Stimulated activated CD4-positive, alpha-beta T cell treated with anti-CD3 and anti-CD28 coated beads, Interleukin-4, amount 100 ng/mL, for 48 hours (primary cell): Measurements from ENCODE around the gene TIGD2.

Experiments
- DNase-seq, 2 donors: peaks; one replicate each; pipeline ENCODE4 v3.0.0-alpha.2; 2020; ENCODE audit warnings: low read depth in 2 of 2

The TIGD2 gene

DNA sequence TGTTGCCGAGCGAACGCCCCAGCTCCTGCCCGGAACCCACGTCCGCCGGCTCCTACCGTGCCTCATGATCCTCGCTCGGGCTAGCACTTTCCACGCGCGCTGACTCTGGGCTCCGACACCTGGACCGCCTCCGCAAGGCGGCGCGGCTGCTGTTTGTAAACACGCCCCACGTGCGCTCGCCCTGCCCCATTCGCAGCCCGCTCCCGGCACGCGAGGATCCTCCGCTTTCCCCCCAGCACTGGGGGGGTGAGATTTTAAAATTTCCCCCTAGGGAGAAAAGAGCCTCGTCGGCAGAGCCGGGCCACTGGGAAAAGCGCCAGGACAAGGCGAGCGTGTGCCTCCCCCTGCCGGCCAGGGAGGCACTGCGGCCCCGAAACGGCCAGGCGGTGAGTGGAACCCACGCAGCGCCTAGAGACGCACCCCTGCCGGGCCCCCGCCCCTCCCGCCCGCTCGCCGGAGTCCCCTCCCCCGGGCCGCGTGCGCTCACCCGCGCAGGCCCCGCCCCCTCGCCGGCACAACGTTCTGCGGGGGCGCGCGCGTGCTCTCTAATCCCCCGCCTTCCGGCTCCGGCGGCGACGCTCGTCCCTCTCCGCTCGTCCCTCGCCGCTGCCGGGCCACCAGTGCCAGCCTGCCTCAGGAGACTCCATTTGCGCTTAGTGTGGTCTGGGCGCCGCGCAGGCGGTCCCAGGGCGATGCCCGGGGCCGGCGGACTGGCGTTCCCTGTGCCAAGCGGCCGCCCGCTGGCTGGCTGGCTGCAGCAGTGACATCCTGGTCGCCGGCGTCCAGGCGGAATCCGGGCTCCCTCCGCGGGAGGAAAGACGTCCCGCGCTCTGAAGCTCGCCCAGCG is at the start of gene TIGD2:
Gene TIGD2 (plus strand): TSS at position 548 of the 847 bp plus-strand sequence. CDS start 1,442 bp downstream, outside the sequence.
- peak; percentile 78 to 86 for DNase-seq

DNA sequence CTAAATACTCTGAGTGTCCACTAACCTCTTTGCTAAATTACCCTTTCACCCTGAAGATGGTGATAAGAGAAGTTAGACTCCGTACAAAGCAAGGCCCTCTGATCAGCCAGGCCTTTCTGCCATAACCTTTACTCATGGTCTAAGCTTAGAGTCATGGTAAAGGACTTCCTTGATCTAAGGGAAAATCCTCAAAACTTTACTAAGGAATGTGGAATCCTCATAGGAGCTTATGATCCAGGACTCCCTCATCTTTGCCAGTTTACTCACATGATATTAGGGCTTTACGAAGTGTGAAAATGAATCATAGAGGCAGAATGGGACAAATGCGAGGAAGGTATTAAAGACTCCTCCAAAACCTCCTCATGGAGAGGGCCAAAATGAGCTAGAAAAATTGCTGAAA is 46.5 kb upstream of the TIGD2 start:
- no peak for DNase-seq

DNA sequence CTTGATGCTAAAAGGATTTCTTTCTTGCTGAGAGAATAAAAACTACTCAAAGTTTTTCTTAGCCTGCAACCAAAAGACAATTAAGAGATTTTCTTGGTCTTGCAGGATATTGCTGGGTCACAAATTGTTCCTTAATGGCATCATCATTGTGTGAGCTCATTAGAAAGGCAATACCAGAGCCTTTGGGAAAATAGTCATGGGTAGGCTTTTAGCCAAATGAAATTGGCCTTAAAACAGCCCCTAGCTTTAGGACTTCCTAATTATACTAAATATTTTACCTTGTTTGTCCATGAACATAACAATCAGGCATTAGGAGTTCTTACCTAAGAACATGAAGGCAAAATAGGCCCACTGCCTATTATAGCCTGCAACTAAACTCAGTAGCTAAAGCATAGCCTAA is 43.9 kb upstream of the TIGD2 start:
- no peak for DNase-seq

DNA sequence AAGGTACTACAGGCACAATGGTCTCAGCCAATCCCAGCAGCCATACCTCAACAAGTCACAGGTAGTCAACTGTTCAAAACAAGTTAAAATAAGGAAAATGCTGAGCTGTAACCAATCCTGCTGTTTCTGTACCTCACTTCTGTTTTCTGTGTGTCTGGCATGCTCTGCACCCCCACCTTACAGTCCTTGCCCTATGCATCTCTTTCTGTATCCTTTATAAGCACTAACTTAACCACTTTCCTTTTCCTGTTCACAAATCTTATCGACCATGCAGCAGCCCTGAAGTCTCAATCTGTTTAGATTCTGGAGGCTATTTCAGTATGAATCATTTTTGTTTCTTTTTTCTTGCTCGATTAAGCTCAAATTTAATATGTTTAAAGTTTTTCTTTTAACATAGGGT is 41.9 kb upstream of the TIGD2 start:
- DNase-seq = no peak

DNA sequence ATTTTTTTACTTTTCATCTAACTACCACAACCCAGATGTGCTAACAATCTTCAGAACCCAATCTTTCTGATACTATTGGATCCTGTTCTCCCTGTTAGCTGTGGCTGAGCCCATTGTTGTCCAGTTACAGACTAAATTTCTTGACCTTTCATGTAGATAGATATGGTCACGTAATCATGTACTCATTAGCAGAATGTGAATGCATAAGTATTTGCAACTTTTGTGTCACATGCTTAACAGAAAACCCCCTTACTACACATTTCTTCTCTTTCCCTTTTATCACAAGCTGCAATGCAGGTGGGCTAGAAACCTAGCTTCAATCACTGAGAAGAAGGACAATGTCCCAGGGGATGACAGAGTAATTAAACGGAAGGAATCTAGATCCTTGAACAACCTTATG is 41.3 kb upstream of the TIGD2 start:
- DNase-seq = no peak

DNA sequence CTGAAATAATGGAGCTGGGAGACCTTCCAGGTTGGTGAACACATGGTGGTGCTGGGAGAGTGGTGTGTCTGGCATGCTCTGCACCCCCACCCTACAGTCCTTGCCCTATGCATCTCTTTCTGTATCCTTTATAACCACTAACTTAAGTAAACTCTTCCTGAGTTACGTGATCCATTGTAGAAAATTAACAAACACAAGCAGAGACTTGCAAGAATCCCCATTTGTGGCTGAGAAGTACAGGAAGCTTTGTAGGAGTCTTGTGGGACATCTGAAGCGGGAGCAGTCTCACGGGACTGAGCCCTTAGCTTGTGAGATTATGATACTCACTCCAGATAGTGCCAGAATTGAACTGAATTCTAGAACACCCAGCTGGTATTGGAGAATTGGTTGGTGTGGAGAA is 40.0 kb upstream of the TIGD2 start:
- no peak for DNase-seq

DNA sequence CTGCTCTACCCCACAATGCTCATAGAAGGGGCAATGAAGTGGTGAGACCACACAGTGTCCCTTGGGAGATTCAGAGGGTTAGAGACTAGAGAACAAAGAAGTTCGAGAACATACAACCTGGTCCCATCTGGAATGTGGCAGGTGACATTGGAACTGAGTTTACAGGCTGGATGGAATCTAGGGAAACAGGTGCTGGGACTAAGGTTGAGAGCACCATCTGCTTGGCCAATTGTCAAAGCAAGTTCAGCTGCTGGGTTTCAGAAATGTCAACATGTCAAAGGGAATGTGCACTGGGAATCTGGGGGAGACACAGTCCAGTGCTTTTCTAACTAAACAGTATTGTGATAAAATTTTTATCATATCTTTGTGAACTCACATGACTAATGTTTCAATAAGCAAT is 38.4 kb upstream of the TIGD2 start:
- no peak for DNase-seq

DNA sequence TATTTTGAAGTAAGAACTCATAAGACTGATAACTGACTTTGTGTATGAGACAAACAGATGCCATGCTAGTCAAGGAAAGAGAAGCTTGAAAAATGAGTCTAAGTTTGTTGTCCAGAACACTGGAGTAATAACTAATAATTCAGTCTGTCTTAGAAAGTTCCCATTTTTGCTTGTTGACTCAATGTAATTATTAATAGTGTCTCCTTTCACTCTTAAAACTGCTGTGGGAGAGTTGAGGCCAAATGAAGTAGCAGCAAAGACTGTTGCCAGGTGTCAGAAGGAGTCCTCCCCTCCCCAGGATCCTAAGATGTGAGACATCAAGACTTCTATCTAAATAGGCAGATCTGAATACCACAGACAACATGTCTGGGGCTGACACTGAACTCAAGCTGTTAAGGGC is 33.6 kb upstream of the TIGD2 start:
- DNase-seq = no peak

DNA sequence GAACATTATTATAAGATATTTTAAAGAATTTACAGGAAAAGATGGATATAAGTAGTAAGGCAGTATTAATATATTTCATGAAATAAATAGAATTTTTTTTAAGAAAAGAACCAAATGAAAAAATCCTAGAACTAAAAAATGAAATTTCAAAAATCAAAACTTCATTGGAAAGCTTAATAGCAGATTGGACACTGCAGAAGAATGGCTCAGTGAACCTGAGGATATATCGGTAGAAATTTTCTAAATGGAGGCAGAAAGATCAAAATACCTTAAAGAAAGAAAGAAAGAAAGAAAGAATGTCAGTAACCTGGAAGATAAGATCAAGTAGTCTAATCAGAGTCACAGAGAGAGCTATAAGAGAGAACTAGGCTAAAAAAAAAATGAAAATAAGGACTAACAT is 33.0 kb upstream of the TIGD2 start:
- no peak for DNase-seq

DNA sequence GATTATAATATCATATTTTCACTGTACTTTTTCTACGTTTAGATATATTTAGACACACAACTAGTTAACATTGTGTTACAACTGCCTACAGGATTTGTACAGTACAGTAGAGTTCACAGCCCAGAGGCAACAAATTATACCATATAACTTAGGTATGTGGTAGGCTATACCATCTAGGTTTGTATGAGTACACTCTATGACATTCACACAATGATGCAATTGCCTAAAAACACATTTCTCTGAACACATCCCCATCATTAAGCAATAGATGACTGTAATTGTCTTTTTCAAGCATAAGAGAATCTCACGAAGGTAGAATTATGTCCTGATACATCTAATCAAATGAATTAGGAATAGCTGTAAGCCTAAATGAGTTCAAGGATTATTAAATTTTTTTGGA is 12.3 kb upstream of the TIGD2 start:
- DNase-seq = no peak

DNA sequence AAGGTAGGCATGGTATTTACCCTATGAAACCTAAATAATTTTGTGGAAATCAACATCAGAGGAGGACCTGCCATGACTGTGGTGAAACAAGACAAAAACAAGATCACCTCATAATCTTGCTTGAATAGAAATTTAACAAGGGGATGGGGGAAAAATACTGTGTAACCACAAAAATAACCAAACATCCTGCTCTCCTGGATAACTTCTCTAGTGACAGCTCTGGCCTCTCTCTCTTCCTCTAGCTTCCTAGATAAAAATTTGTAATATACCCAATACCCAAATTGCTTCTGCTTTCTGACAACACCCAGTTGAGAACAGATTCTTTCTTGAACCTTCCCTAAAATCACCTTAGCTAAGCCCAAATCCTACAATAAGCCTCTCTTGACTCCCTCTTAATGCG is 11.9 kb upstream of the TIGD2 start:
- DNase-seq = no peak

DNA sequence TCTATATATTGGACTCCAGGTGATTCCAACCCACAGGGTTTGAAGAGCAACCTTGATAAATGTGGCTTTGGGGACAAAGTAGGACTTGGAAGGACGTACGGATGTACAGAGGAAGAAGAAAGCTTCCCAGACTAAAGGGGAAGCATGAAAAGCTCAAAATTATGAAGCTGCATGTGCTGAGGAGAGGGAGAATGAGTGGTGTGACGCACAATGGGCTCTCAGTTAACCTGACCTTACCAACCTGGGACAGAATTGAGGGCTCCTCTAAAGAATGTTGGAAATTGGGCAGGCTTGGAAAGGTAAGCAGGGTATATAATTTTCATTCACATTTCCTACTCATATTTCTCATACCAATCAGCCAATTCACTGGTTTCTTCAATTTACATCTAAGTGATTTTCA is 10.5 kb upstream of the TIGD2 start:
- DNase-seq = no peak

DNA sequence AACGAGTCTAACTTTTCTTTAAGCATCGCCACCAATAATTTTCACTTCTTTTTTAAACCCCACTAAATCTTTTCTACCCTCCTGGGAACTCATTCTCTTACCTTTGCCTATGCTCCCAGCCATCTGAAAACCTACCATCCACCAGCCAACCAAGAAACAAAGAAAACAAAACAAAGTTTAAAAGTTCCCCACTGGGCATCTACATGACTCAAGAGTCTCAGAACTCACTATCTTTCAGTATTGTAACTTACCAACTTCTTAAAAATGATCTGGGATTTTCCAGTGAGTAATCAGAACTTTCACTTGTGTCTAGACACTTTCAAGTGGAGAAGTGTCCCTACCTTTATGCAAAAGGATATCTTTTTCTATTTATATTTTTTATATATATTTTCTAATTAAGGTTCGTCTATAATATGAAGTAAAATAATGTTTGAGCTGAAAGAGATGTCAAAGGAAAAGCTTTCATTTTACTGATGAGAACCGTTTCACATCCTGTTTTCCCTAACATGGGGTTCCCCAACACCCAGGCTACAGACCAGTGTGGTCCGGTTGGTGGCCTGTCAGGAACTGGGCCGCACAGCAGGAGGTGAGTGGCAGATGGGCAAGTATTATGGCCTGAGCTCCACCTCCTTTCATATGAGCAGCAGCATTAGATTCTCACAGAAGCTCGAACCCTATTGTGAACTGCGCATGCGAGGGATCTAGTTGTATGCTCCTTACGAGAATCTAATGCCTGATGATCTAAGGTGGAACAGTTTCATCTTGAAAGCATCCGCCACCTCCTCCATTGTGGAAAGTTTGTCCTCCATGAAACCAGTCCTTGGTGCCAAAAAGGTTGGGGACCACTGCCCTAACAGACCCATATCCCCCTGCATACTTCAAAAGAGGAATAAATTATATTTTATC is 9.8 kb upstream of the TIGD2 start:
- DNase-seq = no peak

DNA sequence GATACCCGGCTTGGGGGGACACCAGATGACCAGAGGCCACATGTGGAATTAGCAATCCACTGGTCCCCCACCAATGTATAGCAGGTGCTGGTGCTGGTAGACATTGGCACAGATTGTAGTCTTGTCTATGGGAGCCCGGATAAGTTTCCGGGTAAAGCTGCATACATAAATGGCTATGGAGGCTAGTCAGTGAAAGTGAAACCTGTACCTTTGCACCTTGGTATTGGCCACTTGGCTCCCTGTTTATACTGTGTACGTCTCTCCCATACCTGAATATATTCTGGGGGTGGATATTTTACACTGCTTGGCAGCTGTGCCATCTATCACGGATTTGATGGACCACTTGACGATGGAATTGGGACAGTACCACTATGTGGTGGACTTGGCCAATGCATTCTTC is 5.6 kb upstream of the TIGD2 start:
- no peak for DNase-seq

DNA sequence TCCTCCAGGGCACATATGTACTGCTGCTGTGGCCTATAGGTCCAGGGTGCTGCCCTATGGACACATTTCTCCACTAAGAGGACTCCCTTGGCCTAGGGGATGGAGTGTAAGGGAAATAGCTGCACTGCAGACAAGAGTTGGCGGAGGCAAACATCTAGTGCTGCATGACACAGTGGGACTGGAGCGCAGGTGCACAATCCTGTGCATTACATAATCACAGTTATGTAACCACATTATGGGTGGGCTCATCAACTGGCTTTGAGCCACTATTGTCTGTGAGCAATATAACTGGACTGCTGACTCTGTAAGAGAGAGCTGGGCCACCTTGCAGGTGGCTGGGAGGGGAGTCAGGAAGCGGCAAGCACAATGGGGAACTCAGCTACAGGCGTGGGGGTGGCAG is 3.2 kb upstream of the TIGD2 start:
- DNase-seq = no peak

DNA sequence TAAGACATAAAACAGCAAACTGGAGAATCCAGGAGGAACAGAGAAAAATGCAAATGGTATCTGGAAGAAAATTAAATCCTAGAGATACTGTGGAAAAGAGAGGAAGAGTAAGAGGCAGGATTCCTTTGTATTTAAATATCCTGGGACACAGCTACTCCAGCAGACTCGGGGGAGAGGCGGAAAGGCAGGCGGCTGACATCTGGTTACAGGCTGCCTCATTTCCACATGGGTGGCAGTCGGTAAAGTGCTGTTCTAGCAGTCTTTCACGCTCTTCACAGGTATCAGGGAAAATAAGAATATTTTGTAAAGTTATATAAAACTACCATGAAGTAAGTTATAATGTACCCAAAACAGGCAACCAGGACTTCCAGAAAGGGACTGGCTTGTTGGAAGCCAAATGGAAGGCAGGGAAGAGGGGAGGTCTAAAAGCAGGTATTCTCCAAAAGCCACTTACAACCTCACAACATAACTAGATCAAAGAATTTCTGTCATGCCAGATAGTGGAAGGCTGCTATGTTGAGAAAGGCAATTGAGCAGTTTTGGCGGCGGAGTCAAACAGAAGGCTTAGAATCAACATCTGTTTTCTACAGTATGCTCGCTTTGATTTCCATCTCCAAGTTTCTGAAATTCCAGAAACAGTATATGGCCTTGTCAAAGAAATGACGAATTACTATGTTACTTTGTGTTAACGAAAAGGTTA is 1.3 kb upstream of the TIGD2 start:
- no peak for DNase-seq

DNA sequence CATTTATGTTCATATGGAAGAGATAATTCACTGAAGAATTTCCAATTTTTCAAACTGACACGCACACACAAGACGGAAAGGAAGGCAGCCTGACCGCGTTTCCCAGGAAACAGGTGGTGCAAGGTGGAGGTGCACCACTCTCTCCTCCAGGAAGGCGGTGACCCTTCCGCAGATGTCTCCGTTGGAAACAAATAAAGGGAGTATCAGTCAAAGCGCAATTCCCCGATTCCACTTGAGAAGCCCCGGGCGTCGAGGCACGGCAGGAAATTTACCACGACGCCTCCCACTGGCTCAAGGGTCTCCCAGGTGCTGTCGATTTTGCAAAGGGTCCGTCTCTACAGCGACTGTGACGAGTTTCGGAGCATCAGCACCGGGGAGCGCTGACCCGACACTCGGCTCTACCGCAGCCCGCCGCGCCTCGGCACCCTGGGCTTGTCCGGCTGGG is 770 bp upstream of the TIGD2 start:
- no peak for DNase-seq

DNA sequence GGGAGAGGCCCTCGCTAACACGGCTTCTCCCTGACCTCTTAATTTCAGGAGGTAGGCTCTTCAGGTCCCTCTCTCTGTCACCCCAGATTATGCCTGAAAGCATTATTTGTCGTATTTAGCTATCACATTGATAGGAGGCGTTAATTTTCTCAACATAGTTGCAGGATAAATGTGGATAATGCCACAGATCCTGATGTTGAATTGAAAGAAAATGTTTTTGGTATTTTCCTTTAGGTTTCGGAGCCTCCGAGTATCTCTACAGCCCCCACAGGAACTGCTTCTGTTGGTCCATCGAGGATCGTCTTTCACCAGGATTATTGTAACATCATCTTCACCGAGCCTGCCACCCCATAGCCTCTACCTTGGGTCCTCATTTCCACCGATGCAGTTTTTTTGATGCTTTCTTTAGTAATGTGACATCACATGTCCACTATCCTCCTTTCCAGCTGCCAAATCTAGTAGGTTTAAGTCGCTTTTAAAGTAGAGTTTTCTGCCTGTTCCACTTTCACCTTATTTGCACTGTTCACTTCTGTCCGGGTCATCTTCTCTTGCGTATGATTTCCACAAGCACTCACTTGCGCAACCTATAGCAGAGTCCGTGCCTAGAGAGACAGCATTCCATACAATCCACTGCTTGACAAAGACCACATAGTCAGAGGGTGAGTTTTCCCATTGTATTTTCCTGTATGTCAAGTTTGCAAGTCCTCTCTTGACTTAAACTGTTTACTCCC is 665 bp downstream of the TIGD2 start:
- no peak for DNase-seq

DNA sequence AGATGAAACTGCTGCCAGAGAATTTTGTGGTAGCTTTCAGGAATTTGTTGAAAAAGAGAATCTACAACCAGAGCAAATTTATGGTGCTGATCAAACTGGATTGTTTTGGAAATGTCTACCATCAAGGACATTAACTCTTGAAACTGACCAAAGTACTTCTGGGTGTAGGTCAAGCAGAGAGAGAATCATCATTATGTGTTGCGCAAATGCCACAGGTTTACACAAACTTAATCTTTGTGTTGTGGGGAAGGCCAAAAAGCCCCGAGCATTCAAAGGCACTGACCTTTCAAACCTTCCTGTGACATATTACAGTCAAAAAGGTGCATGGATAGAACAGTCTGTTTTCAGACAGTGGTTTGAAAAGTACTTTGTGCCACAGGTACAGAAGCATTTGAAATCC is 2.1 kb downstream of the TIGD2 start:
- DNase-seq = no peak

DNA sequence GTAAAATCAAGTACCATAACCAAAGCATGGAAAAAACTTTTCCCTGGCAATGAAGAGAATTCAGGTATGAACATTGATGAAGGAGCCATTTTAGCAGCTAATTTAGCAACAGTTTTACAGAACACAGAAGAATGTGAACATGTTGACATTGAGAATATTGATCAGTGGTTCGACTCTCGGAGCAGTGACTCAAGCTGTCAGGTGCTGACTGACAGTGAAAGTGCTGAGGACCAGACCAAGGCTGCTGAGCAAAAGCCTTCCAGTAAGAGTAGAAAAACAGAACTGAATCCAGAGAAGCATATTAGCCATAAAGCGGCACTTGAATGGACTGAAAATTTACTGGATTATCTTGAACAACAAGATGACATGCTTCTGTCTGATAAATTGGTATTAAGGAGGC is 2.8 kb downstream of the TIGD2 start:
- no peak for DNase-seq

DNA sequence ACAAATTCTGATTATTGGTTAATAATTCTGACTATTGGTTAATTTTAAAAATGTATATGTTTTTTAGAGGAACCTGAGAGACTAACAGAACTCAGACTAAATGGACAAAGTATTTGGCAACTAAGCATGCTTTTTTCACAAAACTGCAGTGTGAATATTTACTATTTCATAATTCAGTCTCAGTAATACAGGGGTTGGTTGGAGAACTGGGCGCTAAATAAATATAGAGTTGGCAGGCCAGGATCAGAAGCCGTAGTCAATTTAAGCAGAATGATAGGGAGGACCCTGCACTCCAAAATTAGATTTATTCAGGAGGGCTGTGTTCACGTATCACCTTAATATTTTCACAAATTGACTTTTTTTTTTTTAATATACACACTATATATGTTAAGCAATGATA is 5.8 kb downstream of the TIGD2 start:
- DNase-seq = no peak

DNA sequence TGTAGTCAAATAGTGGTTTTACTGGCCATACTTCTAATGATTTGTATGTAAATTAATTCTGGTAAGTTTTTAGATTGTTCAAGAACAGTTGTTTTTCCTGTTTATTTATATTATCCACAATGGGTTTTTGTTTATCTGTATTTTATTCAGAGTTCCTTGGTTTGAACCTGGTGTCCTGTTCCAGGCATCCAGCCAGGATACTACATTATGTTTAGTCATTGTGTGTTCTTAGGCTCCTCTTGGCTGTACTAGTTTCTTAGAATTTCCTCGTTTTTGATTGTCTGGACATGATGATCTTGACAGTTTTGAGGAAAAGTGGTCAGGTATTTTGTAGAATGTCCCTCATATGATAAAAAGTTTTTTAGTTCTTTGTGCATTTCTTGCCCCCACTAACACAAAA is 7.8 kb downstream of the TIGD2 start:
- no peak for DNase-seq
